Stimulated activated CD8-positive, alpha-beta memory T cell treated with anti-CD3 and anti-CD28 coated beads, Interleukin-15, amount 100 ng/mL, for 1 hour (primary cell): Measurements from ENCODE around the gene KRTAP12-1.

Source experiments
- DNase-seq: peaks from one replicate; pipeline ENCODE4 v3.0.0-alpha.2; 2020; ENCODE audit warnings: low read depth

KRTAP12-1 gene, protein sequence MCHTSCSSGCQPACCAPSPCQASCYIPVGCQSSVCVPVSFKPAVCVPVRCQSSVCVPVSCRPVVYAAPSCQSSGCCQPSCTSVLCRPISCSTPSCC

DNA sequence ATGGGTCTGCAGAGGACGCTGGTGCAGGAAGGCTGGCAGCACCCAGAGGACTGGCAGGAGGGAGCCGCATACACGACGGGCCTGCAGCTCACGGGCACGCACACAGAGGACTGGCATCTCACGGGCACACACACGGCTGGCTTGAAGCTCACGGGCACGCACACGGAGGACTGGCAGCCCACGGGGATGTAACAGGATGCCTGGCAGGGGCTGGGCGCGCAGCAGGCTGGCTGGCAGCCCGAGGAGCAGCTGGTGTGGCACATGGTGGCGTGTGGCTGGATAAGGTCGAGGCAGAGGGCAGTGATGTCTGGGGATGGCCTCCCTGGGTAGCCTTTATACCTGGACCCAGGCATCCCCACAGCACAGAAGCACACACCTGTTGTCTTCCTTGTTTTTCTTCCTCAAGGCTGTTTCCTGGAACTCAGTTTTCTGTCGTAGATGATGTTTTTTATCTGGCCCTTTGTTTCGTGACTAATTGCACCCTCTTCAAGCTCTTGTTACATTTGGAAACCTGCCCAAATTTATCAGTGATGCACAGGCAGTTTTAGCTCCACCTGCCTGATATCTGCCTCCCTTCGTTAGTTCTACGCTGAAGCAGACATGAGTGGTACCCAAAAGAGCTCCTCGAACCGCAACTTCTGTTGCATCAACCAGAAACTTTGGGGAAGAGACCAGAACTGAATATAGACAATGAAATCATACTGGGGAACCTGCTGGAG is at the start of gene KRTAP12-1:
TSS of gene KRTAP12-1 (minus strand) at position 303 of the 719 bp plus-strand sequence. CDS start at position 263, 40 bp downstream.
- DNase-seq = no peak

DNA sequence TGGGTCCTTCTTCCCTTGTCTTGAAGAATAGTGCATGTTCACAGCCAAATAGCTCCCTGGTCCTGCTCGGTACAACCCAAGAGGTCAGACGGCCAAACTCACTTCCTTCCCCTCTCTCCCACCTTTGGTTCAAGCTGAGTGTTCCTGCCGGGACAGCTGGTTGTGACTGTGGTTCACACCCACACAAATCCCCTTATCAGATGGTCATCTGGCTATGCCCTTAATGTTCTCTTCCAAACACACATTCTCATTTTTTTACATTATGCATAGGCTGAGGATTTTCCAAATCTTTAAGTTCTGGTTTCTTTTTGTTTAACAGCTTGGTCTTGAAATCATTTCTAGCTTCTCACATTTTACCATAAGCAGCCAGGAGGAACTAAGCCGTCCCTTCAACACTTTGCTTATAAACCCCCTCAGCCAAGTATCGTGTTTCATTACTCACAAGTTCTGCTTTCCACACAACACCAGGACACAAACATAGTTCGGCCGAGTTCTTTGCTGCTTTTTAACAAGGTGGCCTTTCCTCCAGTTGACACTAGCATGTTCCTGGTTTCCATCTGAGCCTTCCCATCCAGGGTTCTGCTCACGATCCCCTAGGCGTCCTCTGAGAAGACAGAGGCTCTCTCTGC is 49.1 kb upstream of the KRTAP12-1 start:
- no peak for DNase-seq

GRCh38 chr21:44730028-44730395 is 48.0 kb upstream of the KRTAP12-1 start:
- DNase-seq = no peak

DNA sequence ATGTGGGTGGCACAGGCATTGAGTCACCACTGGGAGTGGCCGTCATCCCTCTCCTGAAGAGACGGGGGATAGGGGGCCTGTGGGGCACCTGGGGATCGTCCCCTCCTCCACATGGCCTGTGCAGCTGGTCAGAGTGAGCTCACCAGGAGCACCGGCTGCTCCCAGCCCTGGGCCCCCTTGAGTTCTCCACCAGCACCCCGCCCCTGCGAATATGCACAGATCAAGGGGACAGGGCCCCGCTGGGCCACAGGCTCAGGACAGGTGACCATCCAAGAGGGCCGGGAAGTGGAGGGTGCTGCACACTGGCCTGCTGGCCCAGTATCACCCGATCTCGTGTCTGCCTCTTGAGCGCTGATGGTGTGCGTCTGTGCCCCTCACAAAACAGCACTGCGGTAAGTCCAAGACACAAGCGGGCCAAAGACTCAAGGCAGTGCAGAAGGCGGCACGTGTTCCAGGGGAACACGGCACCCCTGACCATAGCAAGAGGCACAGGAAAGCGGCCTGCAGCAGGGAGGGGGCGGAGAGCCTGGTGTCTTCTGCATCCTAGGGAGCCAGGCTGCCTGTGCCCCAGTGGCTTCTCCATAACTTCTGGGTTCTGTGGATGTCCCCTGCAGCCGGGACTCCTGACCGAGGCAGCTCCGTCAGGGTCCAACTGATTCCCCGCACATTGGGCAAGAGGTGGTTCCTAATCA is 47.5 kb upstream of the KRTAP12-1 start:
- DNase-seq = no peak

DNA sequence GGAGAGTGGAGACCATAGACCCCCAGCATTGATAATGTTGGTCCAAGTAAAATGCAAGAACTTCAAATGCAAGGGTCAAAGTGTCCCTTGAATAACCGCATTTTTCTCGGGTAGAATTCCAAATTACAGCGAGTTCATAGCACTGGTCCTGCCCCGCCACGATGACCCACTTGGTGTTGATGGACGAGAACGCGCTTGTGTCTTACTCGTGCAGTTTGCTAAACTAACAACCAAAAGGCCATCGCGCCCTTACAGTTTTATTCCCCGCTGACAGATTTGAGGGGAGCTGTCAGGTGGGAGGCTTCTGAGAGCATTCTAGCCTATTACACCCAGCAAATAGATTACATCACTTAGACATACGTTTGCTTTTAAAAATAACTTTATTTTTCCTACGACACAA is 46.8 kb upstream of the KRTAP12-1 start:
- no peak for DNase-seq

DNA sequence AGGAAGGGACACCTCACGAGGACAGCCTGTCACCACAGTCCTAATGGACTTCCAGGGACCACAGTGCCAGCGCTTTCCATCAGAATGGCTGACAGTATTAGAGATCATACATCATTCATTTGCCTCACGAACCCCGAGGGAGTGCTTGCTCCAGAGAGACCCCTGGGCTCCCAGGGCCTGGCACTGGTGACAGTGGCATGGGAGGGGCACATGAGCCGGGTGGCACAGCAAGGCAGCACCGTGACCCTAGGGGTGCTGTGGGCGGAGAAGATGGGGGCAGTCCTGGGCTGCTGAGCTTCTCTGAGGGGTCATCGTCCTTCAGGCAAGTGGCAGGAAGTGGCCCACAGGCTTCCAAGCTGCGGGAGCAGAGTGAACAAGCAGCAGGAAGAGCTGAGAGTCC is 45.8 kb upstream of the KRTAP12-1 start:
- no peak for DNase-seq

DNA sequence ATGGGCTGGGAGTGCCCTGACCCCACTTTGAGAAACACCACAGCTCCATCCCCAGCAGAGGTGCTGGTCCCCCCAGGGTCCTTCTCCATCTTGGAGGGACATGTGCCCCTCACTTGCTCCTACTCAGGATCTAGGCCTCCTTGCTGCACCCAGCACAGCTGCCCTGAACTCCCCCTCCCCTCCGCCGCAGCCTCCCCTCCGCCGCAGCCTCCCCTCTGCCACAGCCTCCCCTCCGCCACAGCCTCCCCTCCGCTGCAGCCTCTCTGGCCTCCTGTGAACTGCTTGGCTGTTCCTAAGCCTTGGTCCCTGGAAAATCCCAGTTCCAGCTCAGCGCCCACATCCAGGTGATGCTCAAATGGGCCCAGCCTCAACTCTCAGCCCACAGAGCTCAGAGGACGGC is 45.4 kb upstream of the KRTAP12-1 start:
- no peak for DNase-seq

GRCh38 chr21:44726826-44727225 is 44.9 kb upstream of the KRTAP12-1 start:
- no peak for DNase-seq

GRCh38 chr21:44724926-44725325 is 43.0 kb upstream of the KRTAP12-1 start:
- no peak for DNase-seq

DNA sequence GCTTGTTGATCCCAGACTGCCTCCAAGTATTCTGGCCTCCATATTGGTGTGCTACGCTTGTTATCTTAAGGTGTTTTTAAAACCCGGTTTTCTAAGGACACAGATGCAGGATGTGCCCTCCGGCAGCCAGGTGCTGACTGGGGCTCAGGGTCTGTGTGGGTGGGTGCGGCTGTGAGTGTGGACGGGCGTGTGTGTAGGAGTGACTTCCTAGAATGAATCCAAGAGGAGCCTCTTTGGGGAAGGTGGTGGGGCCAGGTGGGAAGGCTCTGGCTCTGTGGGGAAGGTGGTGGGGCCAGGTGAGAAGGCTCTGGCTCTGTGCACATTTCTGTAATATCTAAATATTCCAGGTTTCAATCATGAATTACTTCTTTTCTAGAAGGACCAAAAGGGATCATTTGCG is 42.2 kb upstream of the KRTAP12-1 start:
- no peak for DNase-seq

GRCh38 chr21:44723177-44724131 is 41.5 kb upstream of the KRTAP12-1 start:
- DNase-seq = no peak

GRCh38 chr21:44722731-44723130 is 40.8 kb upstream of the KRTAP12-1 start:
- DNase-seq = no peak

DNA sequence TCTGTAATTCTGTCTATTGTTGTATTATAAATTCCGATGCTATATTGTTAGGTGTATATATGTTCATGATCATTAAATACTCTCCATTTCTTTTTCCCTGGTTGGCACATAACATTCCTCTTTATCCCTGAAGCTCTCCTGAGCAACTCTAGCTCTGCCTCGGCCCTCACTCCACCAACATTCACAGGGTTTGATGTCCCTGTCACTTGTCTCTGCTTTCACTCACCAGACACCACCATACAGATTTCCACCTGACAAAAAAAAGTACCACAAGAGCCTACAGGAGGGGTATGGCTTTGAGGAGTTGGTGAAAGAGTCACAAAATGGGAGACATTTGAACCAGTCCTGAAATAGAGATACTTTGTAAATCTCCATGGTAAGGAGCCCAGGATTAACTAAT is 38.2 kb upstream of the KRTAP12-1 start:
- no peak for DNase-seq

- DNase-seq = no peak
These were observed 36.6 kb upstream of the KRTAP12-1 start for GRCh38 chr21:44718571-44718970.

GRCh38 chr21:44718093-44718492 is 36.1 kb upstream of the KRTAP12-1 start:
- DNase-seq = no peak

DNA sequence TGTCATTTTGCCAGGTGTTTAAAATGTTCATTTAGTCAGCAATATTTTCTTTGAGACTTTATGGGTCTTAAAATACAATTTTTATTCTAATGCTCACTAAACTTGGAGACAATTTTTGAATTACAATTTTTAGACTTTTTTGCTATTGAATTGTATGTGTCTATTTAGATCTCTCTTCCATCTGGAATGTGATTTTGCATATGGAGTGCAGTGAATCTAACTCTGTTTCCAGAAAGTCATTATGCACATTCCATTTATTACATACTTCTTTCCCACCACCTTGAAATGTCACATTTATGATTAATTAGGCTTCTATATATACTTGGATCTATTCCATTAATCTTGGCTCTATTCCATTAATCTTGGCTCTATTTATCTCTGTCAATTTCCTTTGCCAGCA is 35.0 kb upstream of the KRTAP12-1 start:
- DNase-seq = no peak

GRCh38 chr21:44714905-44715304 is 32.9 kb upstream of the KRTAP12-1 start:
- DNase-seq = no peak

DNA sequence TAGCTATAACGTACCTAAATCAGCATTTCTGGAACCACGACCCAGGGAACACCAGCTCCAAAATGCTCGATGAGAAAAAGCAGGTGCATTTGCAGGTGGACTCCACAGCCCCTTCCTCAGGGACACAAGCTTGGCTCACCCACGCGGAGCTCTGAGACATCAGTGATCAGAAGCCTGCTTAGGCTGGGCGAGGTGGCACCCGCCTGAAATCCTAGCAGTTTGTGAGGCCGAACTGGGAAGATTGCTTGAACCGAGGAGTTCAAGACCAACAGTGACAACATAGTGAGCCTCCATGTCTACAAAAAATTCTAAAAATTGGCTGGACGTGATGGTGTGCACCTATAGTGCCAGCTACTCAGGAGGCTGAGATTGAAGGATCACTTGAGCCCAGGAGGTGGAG is 31.9 kb upstream of the KRTAP12-1 start:
- DNase-seq = no peak

DNA sequence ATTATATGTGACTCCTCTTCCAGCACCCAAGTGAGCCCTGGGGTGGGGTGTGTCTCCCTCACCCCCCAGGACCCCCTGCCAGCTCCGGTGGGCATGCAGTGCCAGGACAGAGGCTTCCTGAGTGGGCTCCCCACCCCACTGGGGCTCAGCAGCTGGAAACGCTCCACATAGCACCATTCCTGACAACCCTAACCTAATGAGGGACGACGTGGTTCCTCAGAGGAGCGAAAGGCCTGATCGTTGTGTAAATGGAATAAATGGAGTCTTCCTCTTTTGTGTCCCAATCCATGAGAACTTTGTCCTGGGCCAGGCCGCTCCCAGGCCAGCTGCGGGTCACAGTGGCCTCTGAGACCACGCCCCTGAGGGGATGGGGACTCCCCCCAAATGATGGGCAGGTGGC is 31.2 kb upstream of the KRTAP12-1 start:
- DNase-seq = no peak

- no peak for DNase-seq
These were observed 30.5 kb upstream of the KRTAP12-1 start for GRCh38 chr21:44712203-44713028.
